Putamen (tissue), 1 donor: Measurements from ENCODE around the gene CD79B.

Experiments used
- DNase-seq: peaks from one replicate; pipeline ENCODE4 v3.0.0-alpha.2; 2016; ENCODE audit warnings: low spot score

Gene CD79B

DNA sequence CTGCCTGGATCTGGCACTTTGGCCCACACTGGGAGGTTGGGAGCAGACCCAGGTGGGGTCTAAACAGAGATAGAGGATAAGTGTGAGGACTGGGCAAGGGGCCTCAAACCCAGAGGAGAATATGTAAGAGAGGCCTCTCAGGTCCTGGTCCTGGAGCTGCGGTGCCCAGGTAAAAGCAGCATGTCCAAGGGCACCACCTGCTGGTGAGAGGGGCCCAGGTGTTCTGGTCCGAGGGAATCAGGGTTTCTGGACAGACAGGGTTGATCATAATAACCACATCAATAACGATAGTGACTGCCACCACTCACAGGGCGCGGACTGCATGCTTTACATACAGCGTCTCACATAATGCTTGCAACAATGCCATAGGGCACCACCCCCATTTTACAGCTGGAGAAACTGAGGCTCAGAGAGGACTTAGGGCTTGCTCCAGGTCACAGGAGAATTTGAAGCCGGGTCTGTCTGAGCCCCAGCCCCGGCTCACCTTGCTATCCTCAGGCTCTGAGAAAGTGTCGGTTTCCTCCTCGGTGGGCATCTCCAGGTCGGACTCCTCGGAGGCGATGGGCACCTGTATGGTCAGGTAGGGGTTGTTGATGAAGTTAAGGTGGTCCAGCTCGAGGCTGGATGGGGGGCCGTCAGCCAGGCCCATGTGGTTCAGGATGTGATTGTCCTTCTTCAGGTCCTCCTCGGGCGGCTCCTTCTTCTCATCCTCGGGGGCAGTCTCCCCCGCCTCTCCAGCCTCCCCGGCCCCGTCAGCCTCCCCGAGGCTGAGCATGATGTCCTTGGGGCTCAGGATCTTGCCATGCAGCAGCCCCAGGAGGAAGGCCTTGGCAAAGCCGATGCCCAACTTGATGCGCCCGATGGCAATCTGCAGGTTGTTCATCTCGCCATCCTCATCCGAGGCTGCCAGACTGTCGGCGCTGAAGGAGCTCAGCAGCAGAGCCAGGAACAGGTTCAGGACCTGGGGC lies 19.1 kb upstream of the CD79B start:
- DNase-seq: no peak

- no peak for DNase-seq
Measured at GRCh38 chr17:63949576-63950250, 17.6 kb upstream of the CD79B start.

DNA sequence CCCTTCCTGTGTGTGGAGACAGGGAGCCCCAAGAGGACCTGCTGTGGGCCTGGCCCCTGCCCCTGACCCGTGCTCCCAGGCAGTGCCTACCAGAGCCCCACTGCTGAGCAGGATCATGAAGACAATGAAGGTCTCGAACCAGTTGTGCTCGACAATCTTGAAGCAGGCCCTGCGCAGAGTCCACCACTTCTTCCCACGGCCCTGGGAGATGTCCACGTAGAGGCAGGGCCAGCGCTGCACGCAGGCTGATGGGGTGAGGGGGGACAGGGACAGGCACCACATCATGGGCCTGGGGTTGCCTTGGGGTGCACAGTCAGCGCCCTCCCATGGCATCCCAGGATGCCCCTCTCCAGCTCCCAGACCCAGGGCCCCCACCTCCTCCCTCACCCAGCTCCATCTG lies 16.4 kb upstream of the CD79B start:
- no peak for DNase-seq

GRCh38 chr17:63947711-63948330 lies 15.7 kb upstream of the CD79B start:
- no peak for DNase-seq

DNA sequence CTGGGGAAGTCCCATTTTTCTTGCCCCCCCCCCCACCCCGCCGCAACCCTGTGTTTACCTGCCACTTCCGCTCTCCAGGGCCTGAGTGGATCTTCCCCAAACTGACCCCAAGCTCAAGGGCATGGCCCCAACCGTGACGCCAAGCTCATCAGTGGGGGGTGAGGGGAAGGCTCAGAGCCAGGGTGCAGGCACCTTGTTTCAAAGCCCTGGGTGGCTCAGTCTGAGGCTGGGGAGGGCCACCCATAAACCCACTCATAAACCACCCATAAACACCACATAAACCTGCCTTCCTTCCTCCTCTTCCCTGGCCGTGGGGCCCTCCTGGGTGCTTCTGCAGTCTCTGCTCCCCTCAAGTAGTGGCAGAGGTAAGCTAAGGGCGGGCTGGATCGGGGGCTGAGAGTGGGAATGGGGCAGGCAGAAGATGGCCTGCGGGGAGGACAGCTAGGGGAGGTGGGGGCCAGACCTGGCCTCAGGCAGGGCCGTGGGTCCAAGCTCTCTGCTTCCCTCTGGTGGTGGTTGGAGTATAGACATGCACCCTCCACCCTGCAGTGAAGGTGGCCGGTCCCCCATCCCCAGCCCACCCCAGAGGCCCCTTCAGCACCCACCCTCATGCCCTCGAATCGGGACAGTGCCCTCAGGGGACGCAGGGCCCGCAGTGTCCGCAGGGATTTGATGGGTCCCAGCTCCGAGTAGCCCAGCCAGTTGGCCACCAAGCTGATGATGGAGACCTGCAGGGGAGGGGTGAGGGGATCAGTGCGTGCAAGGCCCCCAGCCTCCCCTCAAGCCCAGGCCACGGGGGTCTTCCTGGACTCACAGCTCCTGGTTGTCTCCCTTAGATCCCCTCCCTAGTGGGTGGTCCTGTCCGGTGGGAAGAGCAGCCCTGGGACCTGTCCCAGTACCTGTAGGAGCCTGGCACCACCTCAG lies 14.6 kb upstream of the CD79B start:
- no peak for DNase-seq

- DNase-seq: no peak
Measured at GRCh38 chr17:63945784-63946439, 13.8 kb upstream of the CD79B start.

DNA sequence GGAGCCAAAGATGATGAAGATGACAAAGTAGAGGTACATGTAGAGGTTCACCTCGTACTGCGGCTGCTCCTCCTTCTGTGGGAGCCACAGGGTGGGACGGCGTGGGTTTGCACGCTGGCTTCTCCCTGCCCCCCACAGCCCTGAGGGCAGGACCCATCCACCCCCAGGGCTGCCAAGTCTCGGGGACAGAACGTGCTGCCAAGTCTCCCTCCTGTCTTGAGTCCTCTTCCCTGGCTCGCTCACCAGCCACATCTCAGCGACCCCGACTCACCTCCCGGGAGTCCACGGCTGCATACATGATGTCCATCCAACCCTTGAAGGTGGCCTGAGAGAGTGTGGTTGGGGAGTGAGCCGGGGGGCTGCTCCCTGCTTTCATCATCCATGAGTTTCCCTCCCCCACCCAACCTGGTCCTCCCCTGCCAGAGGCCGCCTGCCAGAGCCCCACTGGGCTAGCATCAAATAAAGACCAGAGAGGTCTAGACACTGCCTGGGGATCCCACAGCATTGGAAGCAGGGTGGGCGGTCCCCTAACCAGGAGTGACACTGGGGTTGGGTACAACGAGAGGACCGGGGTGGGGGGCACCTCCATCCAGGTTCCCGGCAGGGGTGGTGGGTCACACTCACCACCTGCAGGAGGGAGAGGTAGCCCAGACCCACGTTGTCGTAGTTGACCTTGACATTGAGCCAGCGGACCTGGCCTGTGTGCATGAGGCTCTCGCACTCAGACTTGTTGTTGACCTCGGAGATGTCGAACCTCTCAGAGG lies 12.8 kb upstream of the CD79B start:
- no peak for DNase-seq

GRCh38 chr17:63943745-63944144 lies 11.6 kb upstream of the CD79B start:
- no peak for DNase-seq

DNA sequence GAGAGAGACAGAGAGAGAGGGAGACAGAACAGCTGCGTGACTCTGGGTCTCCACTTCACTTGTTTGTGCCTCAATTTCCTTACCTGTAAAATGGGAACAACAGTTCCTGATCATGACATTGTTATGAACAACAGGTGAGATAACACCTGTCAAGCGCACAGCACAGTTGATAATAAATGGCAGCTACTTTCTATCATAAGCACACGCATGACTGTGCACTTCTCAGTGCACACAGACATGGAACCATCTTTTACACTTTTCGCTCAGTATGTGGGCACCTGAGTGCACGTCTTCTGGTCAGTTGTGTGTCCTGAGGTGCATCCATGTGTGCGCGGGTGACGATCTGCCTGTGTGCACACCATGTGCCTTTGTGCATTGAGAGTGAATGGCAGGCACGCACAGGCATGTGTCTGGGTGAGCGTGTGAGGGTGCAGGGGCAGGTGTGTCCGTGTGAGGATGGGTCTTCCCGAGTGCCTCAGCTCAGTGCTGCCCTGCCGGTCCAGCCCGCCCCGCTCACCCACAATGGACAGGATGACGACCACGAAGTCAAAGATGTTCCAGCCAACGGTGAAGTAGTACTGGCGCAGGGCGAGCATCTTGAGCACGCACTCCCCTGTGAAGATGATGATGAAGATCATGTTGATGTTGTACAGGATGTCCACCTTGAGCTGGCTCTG lies 10.3 kb upstream of the CD79B start:
- DNase-seq: no peak

DNA sequence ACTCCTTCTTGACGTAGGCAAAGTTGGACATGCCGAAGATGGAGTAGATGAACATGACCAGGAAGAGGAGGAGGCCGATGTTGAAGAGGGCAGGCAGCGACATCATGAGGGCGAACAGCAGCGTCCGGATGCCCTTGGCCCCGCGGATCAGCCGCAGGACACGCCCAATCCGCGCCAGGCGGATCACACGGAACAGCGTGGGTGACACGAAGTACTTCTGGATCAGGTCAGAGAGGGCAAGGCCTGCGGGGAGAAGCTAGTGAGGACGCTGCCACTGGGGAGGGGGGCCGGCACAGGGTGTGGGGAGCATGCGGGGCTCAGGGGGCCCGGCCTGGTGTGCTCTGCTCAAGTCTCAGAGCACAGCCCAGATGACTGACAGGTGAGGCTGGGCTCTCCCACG lies 9.6 kb upstream of the CD79B start:
- DNase-seq: no peak

- no peak for DNase-seq
Measured at GRCh38 chr17:63941162-63941561, 9.0 kb upstream of the CD79B start.

- DNase-seq: no peak
Measured at GRCh38 chr17:63940584-63940983, 8.5 kb upstream of the CD79B start.

DNA sequence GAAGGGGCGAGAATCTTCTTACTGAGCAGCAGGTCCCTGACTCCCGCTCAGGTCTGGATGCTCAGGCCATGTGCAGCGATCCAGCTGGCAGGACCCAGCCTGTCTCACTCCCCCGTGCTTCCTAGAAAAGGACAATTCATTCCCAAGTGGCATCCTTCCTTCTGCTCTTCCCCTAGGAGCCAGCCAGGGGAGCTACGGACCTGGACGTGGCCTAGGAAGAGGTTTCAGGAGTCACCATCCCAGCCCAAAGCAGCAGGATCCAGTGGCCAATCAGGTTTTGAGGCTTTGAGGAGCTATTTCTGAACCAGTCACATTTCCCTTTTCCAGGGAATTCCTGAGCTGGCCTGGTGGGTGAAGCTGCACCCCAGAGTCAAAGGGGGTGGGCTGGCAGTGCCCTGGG lies 7.8 kb upstream of the CD79B start:
- DNase-seq: no peak

GRCh38 chr17:63939401-63939800 lies 7.3 kb upstream of the CD79B start:
- DNase-seq: no peak

- no peak for DNase-seq
Measured at GRCh38 chr17:63937920-63938319, 5.8 kb upstream of the CD79B start.

DNA sequence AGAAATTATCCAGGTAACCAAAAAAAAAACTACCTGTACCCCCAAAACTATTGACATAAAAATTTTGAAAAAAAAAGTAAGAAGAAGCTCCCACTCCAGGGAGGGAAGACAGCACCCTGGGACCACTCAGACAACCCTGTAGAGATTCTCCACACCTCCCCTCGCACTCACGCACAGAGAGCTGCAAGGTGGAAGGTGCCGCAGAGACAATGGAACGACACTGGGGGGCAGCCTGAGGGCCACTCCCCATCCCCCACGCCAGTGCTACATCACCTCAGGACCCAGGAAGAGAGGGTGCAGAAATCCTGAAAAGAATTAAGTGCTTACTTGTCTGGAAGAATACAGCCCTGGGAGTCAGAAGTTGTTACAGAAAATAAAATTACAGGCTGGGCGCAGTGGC lies 5.2 kb upstream of the CD79B start:
- DNase-seq: no peak

DNA sequence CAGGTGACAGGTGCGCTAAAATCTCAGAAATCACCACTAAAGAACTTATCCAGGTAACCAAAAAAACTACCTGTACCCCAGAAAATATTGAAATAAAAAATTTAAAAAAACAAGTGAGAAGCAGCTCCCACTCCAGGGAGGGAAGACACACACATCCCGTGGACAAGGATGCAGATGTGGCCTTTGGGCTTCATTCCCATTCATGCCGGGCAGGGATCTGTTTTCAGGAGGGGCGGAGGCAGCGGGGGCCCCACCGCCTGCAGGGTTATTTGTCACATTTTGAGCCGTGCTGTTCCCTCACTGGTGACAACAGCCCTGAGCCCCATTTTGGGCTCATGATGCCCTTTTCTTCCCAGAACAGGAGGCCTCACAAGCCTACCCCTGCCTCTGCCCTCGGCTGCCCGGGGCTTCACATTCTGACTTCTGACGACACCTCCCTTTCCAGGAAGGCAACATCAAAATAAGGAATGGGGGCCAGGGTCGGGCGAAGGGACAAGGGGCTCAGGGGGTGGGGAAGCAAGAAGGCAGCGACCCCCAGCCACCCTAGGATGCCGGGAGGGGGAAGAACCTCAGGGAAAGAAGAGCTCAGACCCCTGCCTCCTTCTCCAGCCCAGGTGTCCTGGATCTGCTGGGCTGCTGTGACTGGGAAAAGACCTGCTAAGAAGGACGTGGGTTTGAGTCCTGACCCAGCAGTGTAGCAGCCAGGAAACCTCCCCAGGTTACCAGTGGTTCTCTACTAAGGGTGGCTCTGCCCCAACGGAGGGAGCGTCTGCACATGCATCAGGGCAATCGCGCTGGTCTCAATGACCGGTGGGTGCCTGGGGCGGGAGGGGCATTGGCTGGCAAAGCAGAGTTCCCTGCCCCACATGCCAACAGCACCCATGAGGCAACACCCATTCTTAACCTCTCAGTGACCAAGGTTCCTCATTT lies 2.3 kb upstream of the CD79B start:
- DNase-seq: no peak

GRCh38 chr17:63933598-63933997 lies 1.5 kb upstream of the CD79B start:
- DNase-seq: no peak

DNA sequence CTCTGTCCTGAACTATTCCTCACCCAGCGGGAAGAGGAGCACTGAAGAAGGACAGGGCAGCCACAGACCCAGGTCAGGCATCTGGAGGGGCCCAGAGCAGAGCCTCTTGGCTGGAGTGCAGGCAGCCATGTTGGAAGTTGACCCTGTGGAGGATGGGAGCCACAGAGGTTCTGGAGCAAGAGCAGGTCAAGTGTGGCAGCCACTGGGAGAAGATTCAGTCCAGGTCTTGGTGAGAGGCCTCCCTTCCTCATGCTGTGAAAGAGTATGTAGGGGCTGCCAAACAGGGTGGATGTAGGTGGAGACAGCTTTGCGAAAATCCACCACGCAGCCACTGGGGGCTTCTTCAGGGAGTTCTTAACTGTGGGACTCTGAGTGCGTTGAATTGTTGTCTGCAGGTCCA lies 590 bp upstream of the CD79B start:
- no peak for DNase-seq
